ENCODE data around the gene LTBP3.

LTBP3 gene

DNA sequence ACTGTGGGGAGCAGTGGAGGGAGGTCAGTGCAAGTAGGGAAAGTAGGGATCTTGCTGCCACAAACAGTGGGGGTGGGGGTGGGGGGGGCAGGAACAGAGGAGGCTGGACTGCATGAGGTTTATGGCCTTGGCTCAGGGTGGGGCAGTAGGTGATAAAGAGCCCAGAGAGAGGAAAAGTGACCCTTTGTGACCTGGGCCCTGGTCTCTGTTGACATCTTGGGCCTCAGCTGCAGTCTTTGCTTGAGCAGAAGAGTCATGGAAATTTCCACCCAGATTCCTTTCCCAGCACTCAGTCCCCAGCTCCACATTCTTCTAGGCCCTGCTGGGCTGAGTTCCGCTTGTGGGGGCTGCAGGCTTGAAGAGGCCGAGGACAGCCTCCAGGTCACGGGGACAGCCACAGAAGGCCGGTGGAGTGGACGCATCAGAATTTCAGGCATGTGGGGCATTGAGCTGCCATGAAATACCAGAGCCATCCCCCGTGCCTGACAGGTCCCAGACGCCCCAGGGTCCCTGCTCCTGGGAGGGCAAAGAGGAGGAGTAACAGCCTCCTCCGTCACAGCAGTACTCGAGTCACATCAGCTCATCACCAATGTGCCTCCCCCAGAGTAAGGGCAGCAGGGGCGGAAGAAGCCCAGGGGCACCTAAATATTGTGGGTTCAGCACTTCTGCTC lies 69.0 kb downstream of the LTBP3 start:
- peak; percentile 86 to 89 for DNase-seq (ENCODE audit: low read depth in 2 of 2)
- no peak overlapping the region for H3K4me3 ChIP-seq (replicated peaks in 1 of 2; ENCODE audit: low read depth in 2 of 2, low read length in 2 of 2)

More for the DNA sequence above, 69.0 kb downstream of the LTBP3 start:
- TF ChIP-seq CTCF (IDR thresholded peaks at IDR 0.05; ENCODE audit: low read depth, low read length), result no peak

Measured in cardiac fibroblast (primary cell).